Effector CD8-positive, alpha-beta T cell (primary cell): ENCODE results near the gene TTI1.

Experiments used
- DNase-seq: peaks from one replicate; lab custom pipeline; 2025; lab: John Stamatoyannopoulos, UW

Gene TTI1

GRCh38 chr20:38055294-38055693, 22.0 kb upstream of the TTI1 start:
- DNase-seq, result no peak

GRCh38 chr20:38054647-38055046, 21.4 kb upstream of the TTI1 start:
- DNase-seq, result no peak

GRCh38 chr20:38052870-38053269, 19.6 kb upstream of the TTI1 start:
- DNase-seq, result no peak

GRCh38 chr20:38050686-38051085, 17.4 kb upstream of the TTI1 start:
- DNase-seq, result no peak

- no peak for DNase-seq
Measured at GRCh38 chr20:38049800-38050199, 16.5 kb upstream of the TTI1 start.

GRCh38 chr20:38046572-38046971, 13.3 kb upstream of the TTI1 start:
- DNase-seq, result no peak

- no peak for DNase-seq
Measured at GRCh38 chr20:38044685-38045084, 11.4 kb upstream of the TTI1 start.

- no peak for DNase-seq
Measured at GRCh38 chr20:38043512-38044300, 10.4 kb upstream of the TTI1 start.

- no peak for DNase-seq
Measured at GRCh38 chr20:38040276-38040675, 7.0 kb upstream of the TTI1 start.

GRCh38 chr20:38036366-38036765, 3.1 kb upstream of the TTI1 start:
- no peak for DNase-seq

- no peak for DNase-seq
Measured at GRCh38 chr20:38034961-38035360, 1.7 kb upstream of the TTI1 start.

GRCh38 chr20:38034108-38034649, 923 bp upstream of the TTI1 start:
- DNase-seq, result no peak

GRCh38 chr20:38032585-38033329, 499 bp downstream of the TTI1 start:
- DNase-seq, result peak; percentile 47

GRCh38 chr20:38031957-38032356, 1.3 kb downstream of the TTI1 start:
- no peak for DNase-seq

GRCh38 chr20:38029453-38029852, 3.8 kb downstream of the TTI1 start:
- DNase-seq, result no peak

- no peak for DNase-seq
Measured at GRCh38 chr20:38024496-38024895, 8.8 kb downstream of the TTI1 start.

- DNase-seq, result no peak
Measured at GRCh38 chr20:38023181-38024001, 9.9 kb downstream of the TTI1 start.

- DNase-seq, result no peak
Measured at GRCh38 chr20:38021087-38021772, 12.0 kb downstream of the TTI1 start.

- DNase-seq, result no peak
Measured at GRCh38 chr20:38018385-38018784, 14.9 kb downstream of the TTI1 start.

- no peak for DNase-seq
Measured at GRCh38 chr20:38017959-38018358, 15.3 kb downstream of the TTI1 start.

- DNase-seq, result no peak
Measured at GRCh38 chr20:38013887-38014286, 19.4 kb downstream of the TTI1 start.

- no peak for DNase-seq
Measured at GRCh38 chr20:38012332-38012731, 20.9 kb downstream of the TTI1 start.
